Hepatocyte (in vitro differentiated cells): ENCODE measurements around the gene ATAD5.

ENCODE experiments used
- EZH2phosphoT487 ChIP-seq: fragments of 200-600 bp; sonication (generic); IDR thresholded peaks from one replicate; pipeline ENCODE4 v1.6.1; 2018; ENCODE audit warnings: antibody characterized with exemption, mild to moderate bottlenecking, low read depth, moderate library complexity; ENCODE audit not compliant: unreplicated experiment, severe bottlenecking
- TF ChIP-seq, protein P1 (sequence below): fragments of 200-600 bp; sonication (generic); IDR thresholded peaks from 2 replicates; pipeline ENCODE4 v1.5.1; 2016; ENCODE audit warnings: antibody characterized with exemption, mild to moderate bottlenecking; ENCODE audit not compliant: poor library complexity

DNA sequence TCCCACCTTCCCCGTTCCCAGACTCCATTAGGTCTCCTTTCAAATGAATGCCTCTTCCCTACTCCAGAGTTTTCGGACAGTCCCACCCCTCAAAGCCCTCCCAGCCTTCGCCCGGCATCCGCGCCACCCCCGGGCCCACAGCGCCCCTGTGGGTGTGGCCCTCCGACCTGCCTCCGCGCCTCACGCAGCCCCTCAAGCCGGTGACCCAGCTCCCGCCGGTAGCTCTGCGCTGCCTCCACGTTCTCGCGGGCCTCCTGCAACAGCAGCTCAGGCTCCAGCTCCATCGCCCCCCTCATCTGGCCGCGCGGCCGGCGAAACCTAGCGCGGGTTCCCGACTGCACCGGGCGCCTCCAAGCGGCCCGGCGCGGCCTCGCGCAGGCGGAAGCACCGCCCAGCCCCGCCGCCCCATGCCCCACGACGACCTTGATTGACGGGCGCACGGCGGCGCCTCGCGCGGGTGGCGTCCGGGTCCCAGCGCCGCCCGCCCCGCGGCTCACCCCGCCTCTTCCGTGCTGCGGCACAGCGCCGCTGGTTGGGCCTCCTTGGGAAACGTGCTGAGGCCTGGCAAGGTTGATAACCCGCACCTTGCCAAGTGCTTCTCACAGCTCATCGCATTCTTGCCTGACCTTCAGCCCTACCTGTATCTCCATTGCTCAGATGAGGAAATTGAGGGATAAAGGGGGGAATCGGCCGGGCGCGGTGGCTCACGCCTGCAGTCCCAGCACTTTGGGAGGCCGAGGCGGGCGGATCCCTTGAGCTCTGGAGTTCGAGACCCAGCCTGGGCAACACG is 7.2 kb upstream of the ATAD5 start, which contains the start of gene CRLF3:
- TF ChIP-seq, protein P1, sequence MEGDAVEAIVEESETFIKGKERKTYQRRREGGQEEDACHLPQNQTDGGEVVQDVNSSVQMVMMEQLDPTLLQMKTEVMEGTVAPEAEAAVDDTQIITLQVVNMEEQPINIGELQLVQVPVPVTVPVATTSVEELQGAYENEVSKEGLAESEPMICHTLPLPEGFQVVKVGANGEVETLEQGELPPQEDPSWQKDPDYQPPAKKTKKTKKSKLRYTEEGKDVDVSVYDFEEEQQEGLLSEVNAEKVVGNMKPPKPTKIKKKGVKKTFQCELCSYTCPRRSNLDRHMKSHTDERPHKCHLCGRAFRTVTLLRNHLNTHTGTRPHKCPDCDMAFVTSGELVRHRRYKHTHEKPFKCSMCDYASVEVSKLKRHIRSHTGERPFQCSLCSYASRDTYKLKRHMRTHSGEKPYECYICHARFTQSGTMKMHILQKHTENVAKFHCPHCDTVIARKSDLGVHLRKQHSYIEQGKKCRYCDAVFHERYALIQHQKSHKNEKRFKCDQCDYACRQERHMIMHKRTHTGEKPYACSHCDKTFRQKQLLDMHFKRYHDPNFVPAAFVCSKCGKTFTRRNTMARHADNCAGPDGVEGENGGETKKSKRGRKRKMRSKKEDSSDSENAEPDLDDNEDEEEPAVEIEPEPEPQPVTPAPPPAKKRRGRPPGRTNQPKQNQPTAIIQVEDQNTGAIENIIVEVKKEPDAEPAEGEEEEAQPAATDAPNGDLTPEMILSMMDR = peak; percentile 57
- TF ChIP-seq EZH2phosphoT487 = no peak
